ENCODE results near the gene BCAS1. TPM values are rescaled to one million over a fixed set of nuclear protein-coding genes. Genes with fewer than 3 reads are reported as not detected.

Gene BCAS1
- total RNA-seq, 1 experiment from 2014 or later: 4.0 TPM

GRCh38 chr20:53944796-53945195, 125.6 kb downstream of the BCAS1 start:
- Histone ChIP-seq H3K79me2 (ENCODE audit: low read depth) (no peaks in the 10 kb centered on the region), H3K27ac (no peak overlapping the region), H4K20me1 (ENCODE audit: insufficient read depth) (no peaks in the 10 kb centered on the region), H3K4me1 (replicated peaks; ENCODE audit: insufficient read depth) (peaks cover 5% of the 10 kb centered on the region), H3F3A (ENCODE audit: insufficient read depth, low read depth) (peaks cover under 1% of the 10 kb centered on the region; the same call in 1 of the 2 replicates), H3K36me3 (ENCODE audit: low read depth) (no peaks in the 10 kb centered on the region), H3K27me3 (ENCODE audit: insufficient read depth, low read depth) (no peaks in the 10 kb centered on the region), H3K9me2 (ENCODE audit: insufficient read depth) (no peaks in the 10 kb centered on the region), H3K4me2 (no peak overlapping the region), H2AFZ (no peak overlapping the region), H3K9me3 (ENCODE audit: insufficient read depth, low read depth) (no peaks in the 10 kb centered on the region), H3K4me3 (no peak overlapping the region)
- ChIA-PET POLR2A (ENCODE audit: unreplicated experiment) (no interaction called here), CTCF (no interaction called here)
- no peak for DNase-seq
- TF ChIP-seq CTCF (conservative IDR thresholded peaks at IDR 0.05) (no peak), EZH2 (IDR thresholded peaks at IDR 0.05; ENCODE audit: low read depth) (no peak)
- intact Hi-C loops (cut with micrococcal nuclease; ENCODE audit: unreplicated experiment): loop anchor here (1.0 to 5.0 kb wide), 2 partner anchors 118 to 787 kb away; no protein-coding TSS in a partner anchor
- no TSS peak for BruUV-seq (replicated peaks)

GRCh38 chr20:53943522-53944291, 126.7 kb downstream of the BCAS1 start:
- H3K4me2 ChIP-seq: no peak overlapping the region
- no peak overlapping the region for H3K4me3 ChIP-seq
- H4K20me1 ChIP-seq (ENCODE audit: insufficient read depth): no peaks in the 10 kb centered on the region
- DNase-seq: peak in 1 of 2 experiments; percentile 17
- intact Hi-C loops (cut with micrococcal nuclease; ENCODE audit: unreplicated experiment): loop anchor here (1.0 to 5.0 kb wide), 2 partner anchors 119 to 786 kb away; no protein-coding TSS in a partner anchor
- BruUV-seq (replicated peaks): no TSS peak
- CTCF ChIA-PET: no interaction called here
- peaks cover 16% of the 10 kb centered on the region for H3K4me1 ChIP-seq (replicated peaks; ENCODE audit: insufficient read depth)
- H3K9me3 ChIP-seq (ENCODE audit: insufficient read depth, low read depth): no peaks in the 10 kb centered on the region
- POLR2A ChIA-PET (ENCODE audit: unreplicated experiment): no interaction called here
- H3K79me2 ChIP-seq (ENCODE audit: low read depth): no peaks in the 10 kb centered on the region
- H2AFZ ChIP-seq: no peak overlapping the region
- TF ChIP-seq EZH2 (IDR thresholded peaks at IDR 0.05; ENCODE audit: low read depth) (no peak), CTCF (conservative IDR thresholded peaks at IDR 0.05) (peak; percentile 84)
- H3K27ac ChIP-seq: no peak overlapping the region
- H3K36me3 ChIP-seq (ENCODE audit: low read depth): no peaks in the 10 kb centered on the region
- H3F3A ChIP-seq (ENCODE audit: insufficient read depth, low read depth): peaks cover 11% of the 10 kb centered on the region
- no peaks in the 10 kb centered on the region for H3K9me2 ChIP-seq (ENCODE audit: insufficient read depth)
- H3K27me3 ChIP-seq (ENCODE audit: insufficient read depth, low read depth): no peaks in the 10 kb centered on the region

GRCh38 chr20:53942973-53943372, 127.4 kb downstream of the BCAS1 start:
- Histone ChIP-seq H3K9me3 (ENCODE audit: insufficient read depth, low read depth) (no peaks in the 10 kb centered on the region; the same call in 1 of the 2 replicates), H2AFZ (no peak overlapping the region), H3K36me3 (ENCODE audit: low read depth) (no peaks in the 10 kb centered on the region), H3K27me3 (ENCODE audit: insufficient read depth, low read depth) (no peaks in the 10 kb centered on the region), H3K4me1 (replicated peaks; ENCODE audit: insufficient read depth) (peaks cover 23% of the 10 kb centered on the region), H3K27ac (no peak overlapping the region), H3K4me2 (no peak overlapping the region), H3K79me2 (ENCODE audit: low read depth) (no peaks in the 10 kb centered on the region), H3K9me2 (ENCODE audit: insufficient read depth) (no peaks in the 10 kb centered on the region), H3K4me3 (no peak overlapping the region), H4K20me1 (ENCODE audit: insufficient read depth) (no peaks in the 10 kb centered on the region), H3F3A (ENCODE audit: insufficient read depth, low read depth) (peaks cover 13% of the 10 kb centered on the region)
- ChIA-PET POLR2A (ENCODE audit: unreplicated experiment) (no interaction called here), CTCF (no interaction called here)
- TF ChIP-seq EZH2 (IDR thresholded peaks at IDR 0.05; ENCODE audit: low read depth) (no peak), CTCF (conservative IDR thresholded peaks at IDR 0.05) (no peak)
- intact Hi-C loops (cut with micrococcal nuclease; ENCODE audit: unreplicated experiment): loop anchor here (5.0 kb wide), 1 partner anchor 786 kb away; no protein-coding TSS in a partner anchor
- BruUV-seq (replicated peaks): no TSS peak
- DNase-seq: no peak
